CD14-positive monocyte (primary cell): ENCODE results near the gene TAS2R20. TPM values are rescaled to one million over a fixed set of nuclear protein-coding genes. Genes with fewer than 3 reads are reported as not detected.

Experiments
- DNase-seq, 3 donors: peaks; one replicate each; pipeline ENCODE4 v3.0.0-alpha.2; 2011 to 2022
- H2AFZ ChIP-seq: 2 replicates; pipeline ENCODE4 v1.6.0; 2012; ENCODE audit warnings: mild to moderate bottlenecking, low read depth, low read length, inconsistent platforms; ENCODE audit not compliant: insufficient read depth, poor library complexity, severe bottlenecking
- H3K27ac ChIP-seq, 2 donors: 1 replicate in 1 of 2; 2 replicates in 1 of 2; pipeline ENCODE4 v1.5.1; 2012 to 2013; ENCODE audit warnings: low read length in 2 of 2, control low read depth in 1 of 2, inconsistent platforms in 1 of 2, low read depth in 1 of 2, mild to moderate bottlenecking in 1 of 2
- H3K27me3 ChIP-seq, 2 donors: one replicate each; pipeline versions ENCODE4 v1.6.0 to v1.6.1; 2011 to 2013; ENCODE audit warnings: low read length in 2 of 2; ENCODE audit not compliant: control insufficient read depth in 2 of 2, insufficient read depth in 2 of 2
- H3K36me3 ChIP-seq, 2 donors: replicated peaks in 1 of 2; 1 replicate in 1 of 2; 2 replicates in 1 of 2; pipeline versions ENCODE4 v1.5.1 to v1.6.1; 2012 to 2013; ENCODE audit warnings: low read length in 2 of 2, control low read depth in 1 of 2, inconsistent platforms in 1 of 2, mild to moderate bottlenecking in 1 of 2; ENCODE audit not compliant: insufficient read depth in 2 of 2, control insufficient read depth in 1 of 2
- H3K4me1 ChIP-seq, 2 donors: 1 replicate in 1 of 2; 2 replicates in 1 of 2; pipeline versions ENCODE4 v1.5.1 to v1.6.1; 2012 to 2013; ENCODE audit warnings: low read length in 2 of 2, control low read depth in 1 of 2, inconsistent platforms in 1 of 2, mild to moderate bottlenecking in 1 of 2, moderate library complexity in 1 of 2; ENCODE audit not compliant: insufficient read depth in 2 of 2, control insufficient read depth in 1 of 2
- H3K4me2 ChIP-seq: replicated peaks from 2 replicates; pipeline ENCODE3; 2012; ENCODE audit warnings: low read length, moderate library complexity, mild to moderate bottlenecking; ENCODE audit not compliant: poor library complexity, severe bottlenecking; ENCODE audit errors: extremely low read depth
- H3K4me3 ChIP-seq, 3 experiments: fragments of 200-600 bp in 1 of 3; sonication (generic) in 1 of 3; replicated peaks in 1 of 3; 1 replicate in 2 of 3; 2 replicates in 1 of 3; pipeline ENCODE4 v1.5.1; 2011 to 2013; ENCODE audit warnings: low read length in 3 of 3, mild to moderate bottlenecking in 3 of 3, control low read depth in 2 of 3, low read depth in 2 of 3, inconsistent platforms in 1 of 3, moderate library complexity in 1 of 3
- H3K79me2 ChIP-seq: 2 replicates; pipeline ENCODE4 v1.6.0; 2012; ENCODE audit warnings: mild to moderate bottlenecking, control low read depth, inconsistent platforms, low read length, moderate library complexity; ENCODE audit not compliant: insufficient read depth
- H3K9ac ChIP-seq: 2 replicates; pipeline ENCODE4 v1.6.0; 2017; ENCODE audit warnings: low read length, mild to moderate bottlenecking; ENCODE audit not compliant: insufficient read depth, poor library complexity, severe bottlenecking
- H3K9me3 ChIP-seq, 2 donors: replicated peaks in 1 of 2; 1 replicate in 1 of 2; 2 replicates in 1 of 2; pipeline versions ENCODE4 v1.5.1 to v1.6.1; 2012 to 2013; ENCODE audit warnings: low read length in 2 of 2, control low read depth in 1 of 2; ENCODE audit not compliant: control insufficient read depth in 1 of 2, insufficient read depth in 1 of 2
- H4K20me1 ChIP-seq: 2 replicates; pipeline ENCODE4 v1.6.0; 2012; ENCODE audit warnings: mild to moderate bottlenecking, low read length, control low read depth, moderate library complexity; ENCODE audit not compliant: insufficient read depth
- H3K27ac Mint-ChIP-seq, 7 donors: one replicate each; pipeline ENCODE4 v1.8.0; 2020; ENCODE audit warnings: mild to moderate bottlenecking in 7 of 7, mixed read lengths in 7 of 7, moderate library complexity in 6 of 7, inconsistent platforms in 2 of 7
- H3K27me3 Mint-ChIP-seq, 3 donors: one replicate each; pipeline ENCODE4 v1.8.0; 2021 to 2022; ENCODE audit warnings: low read depth in 3 of 3, mild to moderate bottlenecking in 3 of 3, mixed read lengths in 3 of 3, moderate library complexity in 3 of 3, inconsistent platforms in 1 of 3
- H3K36me3 Mint-ChIP-seq, 2 donors: one replicate each; pipeline ENCODE4 v1.8.0; 2020; ENCODE audit warnings: mixed read lengths in 2 of 2, inconsistent platforms in 1 of 2, mild to moderate bottlenecking in 1 of 2
- H3K4me1 Mint-ChIP-seq: one replicate; pipeline ENCODE4 v1.8.0; 2020; ENCODE audit warnings: mild to moderate bottlenecking, mixed read lengths
- H3K4me3 Mint-ChIP-seq, 2 donors: one replicate each; pipeline ENCODE4 v1.8.0; 2020; ENCODE audit warnings: mild to moderate bottlenecking in 2 of 2, mixed read lengths in 2 of 2, moderate library complexity in 1 of 2
- H3K9me3 Mint-ChIP-seq, 7 donors: one replicate each; pipeline ENCODE4 v1.8.0; 2020 to 2022; ENCODE audit warnings: mixed read lengths in 7 of 7, mild to moderate bottlenecking in 6 of 7, moderate library complexity in 6 of 7, inconsistent platforms in 2 of 7
- CTCF ChIP-seq: fragments of 200-600 bp; IDR thresholded peaks from one replicate; pipeline ENCODE4 v1.8.0; 2022; ENCODE audit warnings: antibody characterized with exemption, mild to moderate bottlenecking
- WGBS: methylation state at CpG from one replicate; pipeline ENCODE4 v1.1.5; 2013; ENCODE audit warnings: missing lambda C conversion rate; ENCODE audit not compliant: insufficient coverage; 5-methylcytosine and 5-hydroxymethylcytosine counted together
- intact Hi-C, 2 donors: fragments of 100-400 bp; cut with micrococcal nuclease; formaldehyde crosslinking; loops; one replicate each; pipeline versions ENCODE4 v1.15.0 to v1.15.1; 2023
- polyA plus RNA-seq, 3 donors: library from polyadenylated mRNA; depleted of rRNA in 1 of 3; unstranded in 2 of 3; stranded (reverse) in 1 of 3; fragments of 300-500 nt in 2 of 3; fragments of >200 nt in 1 of 3; fragmentation: Illumina TruSeq in 2 of 3; gene quantifications; 1 replicate in 2 of 3; 2 replicates in 1 of 3; pipeline ENCODE4 v1.2.3, GENCODE V29; 2012 to 2021

Gene TAS2R20
- polyA plus RNA-seq, 3 donors: 0.71 TPM; not detected in 2

DNA sequence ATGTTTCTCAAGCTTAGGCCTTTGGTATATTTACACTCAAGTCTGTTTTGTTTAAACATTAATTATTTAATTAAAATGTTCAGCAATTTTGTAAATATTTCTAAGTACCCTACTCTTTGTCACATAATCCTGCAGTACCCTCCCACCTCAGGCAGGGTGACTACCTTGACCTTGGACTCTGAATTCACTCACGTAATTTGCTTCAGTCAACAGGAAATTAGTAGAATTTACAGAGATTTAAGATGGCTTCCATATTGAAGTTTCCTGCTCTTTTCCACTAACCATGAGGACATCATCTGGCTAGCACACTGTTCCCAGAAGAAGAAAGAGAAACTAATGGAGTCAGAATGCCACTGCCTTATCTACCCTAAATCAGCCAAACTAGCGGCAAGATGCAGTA, 25.3 kb upstream of the TAS2R20 start:
- H3K4me1 Mint-ChIP-seq: no peaks in the 10 kb centered on the region
- Histone ChIP-seq H3K9ac (no peak overlapping the region), H3K4me3 (no peak overlapping the region), H2AFZ (no peak overlapping the region), H3K27ac (no peak overlapping the region), H3K9me3 (peaks cover 7 to 12% of the 10 kb centered on the region in 2 donors), H3K36me3 (peaks cover 0 to 9% of the 10 kb centered on the region in 2 donors), H3K4me1 (no peaks in the 10 kb centered on the region), H3K4me2 (no peak overlapping the region), H3K79me2 (no peaks in the 10 kb centered on the region), H3K27me3 (no peaks in the 10 kb centered on the region), H4K20me1 (no peaks in the 10 kb centered on the region)
- H3K27me3 Mint-ChIP-seq: no peaks in the 10 kb centered on the region
- no peak overlapping the region for H3K27ac Mint-ChIP-seq
- no peak for TF ChIP-seq CTCF
- H3K4me3 Mint-ChIP-seq: no peak overlapping the region
- no peak for DNase-seq
- no CpG with 5 or more reads among the region's 2 CpGs for WGBS
- H3K36me3 Mint-ChIP-seq: peaks cover 5 to 24% of the 10 kb centered on the region in 2 donors
- intact Hi-C loops: no loop called here
- peaks cover 5 to 15% (median 10%) of the 10 kb centered on the region in 7 donors for H3K9me3 Mint-ChIP-seq

GRCh38 chr12:11022520-11022919, 24.4 kb upstream of the TAS2R20 start, which contains the start of gene TAS2R19:
Gene TAS2R19 (minus strand): TSS chr12:11022620. CDS start chr12:11022571, 49 bp downstream.
- Histone ChIP-seq H3K4me3 (no peak within 1 kb of the TSS), H3K36me3 (peaks cover 0 to under 1% of the 10 kb centered on the region in 2 donors), H3K4me2 (no peak within 1 kb of the TSS), H3K27ac (no peak within 1 kb of the TSS), H3K4me1 (no peaks in the 10 kb centered on the region), H3K9ac (no peak within 1 kb of the TSS), H3K27me3 (no peaks in the 10 kb centered on the region), H3K79me2 (no peaks in the 10 kb centered on the region), H4K20me1 (no peaks in the 10 kb centered on the region), H2AFZ (no peak within 1 kb of the TSS), H3K9me3 (peaks cover 5 to 9% of the 10 kb centered on the region in 2 donors)
- TF ChIP-seq CTCF: no peak
- DNase-seq: no peak
- no peak within 1 kb of the TSS for H3K4me3 Mint-ChIP-seq
- H3K27ac Mint-ChIP-seq: no peak within 1 kb of the TSS
- H3K4me1 Mint-ChIP-seq: no peaks in the 10 kb centered on the region
- intact Hi-C loops: no loop called here
- 100% methylated on average over 1 of the region's 1 CpG for WGBS
- peaks cover 5 to 15% (median 9%) of the 10 kb centered on the region in 7 donors for H3K9me3 Mint-ChIP-seq
- H3K36me3 Mint-ChIP-seq: peaks cover 2 to 22% of the 10 kb centered on the region in 2 donors
- no peaks in the 10 kb centered on the region for H3K27me3 Mint-ChIP-seq
